Stimulated activated CD8-positive, alpha-beta memory T cell treated with anti-CD3 and anti-CD28 coated beads, Interleukin-15, amount 100 ng/mL, for 48 hours (primary cell): ENCODE data around the gene ATP6V0D1.
"Not testable (repeated sequence)": the region's sequence is repeated elsewhere in the genome, so short reads cannot be mapped to it uniquely, and the experiment has no call there.

Experiments used
- DNase-seq, 2 donors: peaks; one replicate each; pipeline ENCODE4 v3.0.0-alpha.2; 2020; ENCODE audit warnings: low read depth in 2 of 2

Gene ATP6V0D1

DNA sequence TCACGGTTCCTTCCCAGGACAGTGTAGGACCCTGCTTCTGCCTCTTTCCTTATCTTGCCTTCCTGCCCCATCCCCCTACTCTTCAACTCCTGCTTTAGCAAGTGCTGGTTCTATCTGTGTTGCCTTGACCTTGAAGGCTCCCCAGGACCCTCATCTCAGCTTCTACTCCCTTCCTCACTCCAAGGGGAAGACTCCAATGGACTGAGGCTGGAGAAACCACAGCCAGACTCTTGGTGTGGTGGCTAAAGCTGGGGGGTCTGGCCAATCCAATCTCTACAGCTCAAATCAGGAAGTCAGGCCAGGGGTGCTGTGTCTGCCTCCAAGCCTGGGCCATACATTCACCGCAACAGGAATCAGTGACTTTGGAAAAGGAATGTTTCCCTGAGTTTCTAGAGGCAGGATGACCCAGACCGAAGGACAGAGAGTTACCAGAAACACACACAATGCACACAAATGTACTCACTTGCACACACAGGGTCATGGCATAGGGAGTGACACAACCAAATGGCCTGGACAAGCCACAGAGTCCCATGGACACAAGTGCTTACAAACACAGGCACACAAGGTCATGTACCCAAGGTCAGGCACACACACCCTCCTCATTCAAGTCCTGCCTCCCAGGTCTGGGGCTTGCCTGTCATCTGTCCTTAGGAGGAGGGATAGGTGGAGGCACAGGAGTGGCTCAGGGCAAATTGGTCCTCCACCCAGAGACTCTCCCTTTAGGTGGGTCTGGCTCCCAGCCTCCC lies 51.7 kb downstream of the ATP6V0D1 start:
- no peak for DNase-seq

DNA sequence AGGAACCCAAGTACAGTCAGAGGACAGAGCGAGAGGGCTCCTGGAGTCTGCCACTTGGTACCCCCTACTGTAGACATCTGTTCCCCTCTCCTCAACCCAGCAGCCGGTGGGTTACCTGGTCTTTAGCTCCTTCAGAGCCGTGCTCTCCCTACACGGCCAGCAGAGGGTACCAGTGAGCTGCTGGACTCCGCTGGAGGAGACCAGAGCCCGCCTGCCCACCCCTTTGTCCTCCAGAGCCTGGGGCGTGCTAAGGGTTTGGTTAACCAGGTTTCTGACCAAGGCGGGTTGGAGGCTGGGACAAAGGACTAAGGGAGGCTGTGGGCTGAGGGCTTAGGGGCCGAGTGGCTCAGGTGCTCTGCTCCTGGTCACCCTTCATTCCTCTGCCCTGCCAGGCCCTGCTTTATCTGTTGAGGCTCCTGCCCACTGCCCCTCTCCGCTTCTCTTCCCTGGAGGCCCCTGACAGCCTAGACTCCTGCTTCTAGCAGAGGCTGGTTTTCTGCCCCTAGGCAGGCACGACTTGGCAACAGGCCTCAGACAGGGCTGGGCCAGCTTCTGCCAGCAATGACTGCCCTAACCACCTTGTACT lies 52.7 kb downstream of the ATP6V0D1 start:
- DNase-seq = peak in 1 of 2 donors; percentile 38

DNA sequence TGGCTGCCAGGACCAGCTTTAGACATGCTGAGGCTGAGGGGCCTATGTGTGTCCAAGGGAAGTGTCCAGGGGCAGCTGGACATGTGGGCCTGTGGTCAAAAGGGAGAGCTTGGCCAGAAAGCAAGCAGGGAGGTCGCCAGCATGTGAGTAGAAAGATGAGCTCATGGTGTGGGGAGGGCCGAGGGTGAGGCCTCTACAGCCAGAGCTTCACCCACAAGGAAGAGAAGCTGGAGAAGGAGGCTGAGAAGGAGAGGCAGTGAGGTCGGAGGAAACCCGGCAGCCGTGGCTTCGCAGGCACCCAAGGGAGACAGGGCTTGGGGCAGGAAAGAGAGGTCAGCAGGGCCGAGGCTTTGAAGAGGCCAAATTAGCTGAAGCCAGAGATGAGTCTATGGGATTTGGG lies 54.0 kb downstream of the ATP6V0D1 start:
- no peak for DNase-seq

DNA sequence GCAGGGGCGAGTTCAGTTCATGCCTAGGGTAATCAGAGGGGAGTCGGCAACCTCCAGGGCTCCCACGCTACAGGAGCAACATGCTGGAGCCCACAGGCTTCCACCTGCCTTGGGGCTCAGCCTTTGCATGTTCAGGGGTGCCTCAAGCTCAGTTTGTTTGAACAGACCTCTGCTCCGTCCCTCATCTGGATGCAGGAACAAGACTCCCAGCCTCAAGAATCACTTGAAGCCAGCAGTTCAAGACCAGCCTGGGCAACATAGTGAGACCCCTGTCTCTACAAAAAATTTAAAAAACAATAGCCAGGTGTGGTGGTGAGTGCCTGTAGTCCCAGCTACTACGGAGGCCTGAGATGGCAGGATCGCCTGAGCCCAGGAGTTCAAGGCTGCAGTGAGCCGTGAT lies 54.9 kb downstream of the ATP6V0D1 start:
- no peak for DNase-seq

DNA sequence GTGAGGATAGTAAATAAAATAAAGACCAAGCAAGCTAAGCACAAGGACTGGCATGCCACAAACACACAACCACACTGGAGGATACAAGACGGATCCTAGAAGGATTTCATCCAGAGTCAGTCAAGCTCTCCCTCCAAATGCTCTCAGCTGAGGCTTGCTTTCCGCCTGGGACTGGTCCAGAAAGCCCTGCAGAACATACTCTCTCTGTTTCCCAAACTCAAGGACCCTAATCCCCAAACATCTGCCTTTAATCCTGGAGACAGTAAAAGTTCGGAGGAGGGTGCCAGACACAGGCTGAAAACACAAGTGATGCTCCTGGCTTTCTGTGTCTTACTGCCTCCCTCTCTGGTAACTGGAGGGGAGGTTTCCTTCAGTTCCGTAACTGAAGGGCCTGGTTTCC lies 55.4 kb downstream of the ATP6V0D1 start:
- DNase-seq = no peak

DNA sequence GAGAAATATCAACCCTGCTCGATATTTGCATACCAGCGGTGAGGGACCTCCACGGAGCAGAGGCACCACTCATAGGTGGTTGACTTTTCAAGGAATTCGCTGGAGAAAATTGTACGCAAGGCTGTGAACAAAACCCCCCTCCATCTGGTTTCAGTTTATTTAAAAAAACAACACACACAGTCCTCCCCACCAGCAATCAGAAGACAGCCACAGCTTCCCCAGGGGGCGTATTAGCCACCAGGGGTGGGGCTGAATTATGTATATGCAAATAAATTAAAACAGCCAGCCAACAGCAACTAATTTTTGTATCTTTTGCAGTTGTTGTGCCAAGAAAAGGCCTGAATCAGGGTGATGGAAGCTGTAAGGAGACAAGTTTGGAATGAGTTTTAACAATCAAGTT lies 55.9 kb downstream of the ATP6V0D1 start:
- no peak for DNase-seq

DNA sequence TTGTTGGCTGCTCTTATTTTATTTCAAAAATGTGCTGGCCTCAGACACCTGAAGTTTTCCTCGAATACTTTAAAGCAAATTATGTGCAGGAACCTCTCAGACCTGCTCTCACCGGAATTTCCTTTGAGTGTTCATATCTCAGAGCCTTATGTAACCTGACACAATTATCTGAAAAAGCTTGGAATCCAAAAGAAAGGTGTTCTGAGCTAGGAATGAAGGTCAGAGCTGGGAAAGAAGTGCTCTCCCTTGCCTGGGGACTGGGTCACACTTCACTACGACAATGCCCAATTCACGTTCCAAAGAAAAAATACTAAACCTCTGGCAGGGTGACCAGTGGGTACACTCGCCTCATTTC lies 56.7 kb downstream of the ATP6V0D1 start:
- no peak for DNase-seq

DNA sequence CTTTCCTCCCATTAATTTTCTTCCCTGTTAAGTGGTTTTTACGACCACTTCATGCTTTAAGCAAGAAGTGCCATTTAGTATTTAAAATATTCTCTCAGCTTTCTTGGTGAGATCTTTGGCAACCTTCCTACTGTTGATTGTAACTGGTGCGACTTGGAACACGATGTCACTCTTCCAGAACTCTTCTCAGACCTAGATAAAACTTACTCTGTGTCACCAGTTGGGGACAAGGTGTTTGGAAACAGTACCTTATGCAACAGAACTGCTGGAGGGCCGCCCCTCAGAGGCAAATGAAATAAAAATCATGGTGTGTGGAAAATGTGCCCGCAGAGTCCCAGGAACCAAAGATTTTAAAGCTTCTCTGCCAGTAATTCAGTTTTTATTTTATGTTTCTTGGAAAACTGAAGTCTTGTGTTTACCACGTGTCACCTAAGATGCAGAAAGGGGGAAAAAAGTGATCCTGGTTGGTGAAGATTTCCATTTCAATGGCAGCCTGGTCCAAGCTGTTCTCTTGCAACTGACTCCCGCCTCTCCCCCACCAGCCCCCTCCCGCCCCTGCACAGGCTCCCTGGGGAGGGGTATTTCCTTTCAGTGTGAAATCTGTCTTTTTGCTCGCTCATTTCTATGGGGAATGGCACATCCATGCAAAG lies 57.2 kb downstream of the ATP6V0D1 start:
- no peak for DNase-seq

DNA sequence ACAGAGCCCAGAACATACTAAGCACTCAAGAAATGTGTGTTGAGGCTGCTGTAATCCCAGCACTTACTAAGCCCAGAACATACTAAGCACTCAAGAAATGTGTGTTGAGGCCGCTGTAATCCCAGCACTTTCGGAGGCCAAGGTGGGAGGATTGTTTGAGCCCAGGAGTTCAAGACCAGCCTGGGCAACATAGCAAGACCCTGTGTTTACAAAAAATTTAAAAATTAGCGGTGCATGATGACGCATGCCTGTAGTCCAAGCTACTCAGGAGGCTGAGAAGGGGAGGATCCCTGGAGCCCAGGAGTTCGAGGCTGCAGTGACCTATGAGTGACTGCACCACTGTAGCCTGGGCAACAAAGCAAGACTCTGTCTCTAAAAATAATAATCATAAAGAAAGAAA lies 57.9 kb downstream of the ATP6V0D1 start:
- DNase-seq = no peak

DNA sequence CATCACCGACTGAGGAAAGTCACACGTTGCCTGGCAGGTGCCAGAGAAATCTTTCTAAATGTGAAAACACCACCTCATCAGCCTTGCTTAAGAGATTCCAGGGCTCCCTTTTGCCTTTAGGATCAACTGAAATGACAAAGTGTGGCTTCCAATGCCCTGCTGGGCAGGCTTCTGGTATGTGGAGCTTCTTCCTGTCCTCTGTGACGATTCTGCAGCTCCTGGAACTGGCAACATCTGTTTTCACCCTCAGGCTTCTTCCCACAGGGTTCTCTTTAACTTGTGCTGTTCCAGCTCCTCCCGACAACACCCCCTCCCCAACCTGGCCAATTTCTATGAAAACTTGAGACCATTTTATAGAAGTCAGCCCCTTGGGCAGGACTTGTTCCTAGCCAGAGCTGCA lies 59.9 kb downstream of the ATP6V0D1 start:
- no peak for DNase-seq

DNA sequence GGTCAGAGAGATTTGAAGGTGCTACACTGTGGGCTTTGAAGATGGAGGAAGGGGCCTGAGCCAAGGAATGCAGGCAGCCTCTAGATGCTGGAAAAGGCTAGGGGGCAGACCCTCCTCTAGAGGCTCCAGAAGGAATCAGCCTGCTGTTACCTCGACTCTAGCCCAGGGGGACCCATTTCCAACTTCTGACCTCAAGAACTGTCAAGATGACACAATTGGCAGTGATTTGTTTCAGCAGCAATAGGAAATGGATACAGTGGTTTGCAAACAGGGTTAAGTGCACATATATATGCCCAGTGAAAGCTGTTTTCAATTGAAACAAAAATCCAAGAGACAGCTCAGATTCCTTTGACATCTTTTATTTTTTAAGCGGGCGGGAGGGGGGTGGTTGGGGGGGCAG lies 61.0 kb downstream of the ATP6V0D1 start:
- DNase-seq = no peak

DNA sequence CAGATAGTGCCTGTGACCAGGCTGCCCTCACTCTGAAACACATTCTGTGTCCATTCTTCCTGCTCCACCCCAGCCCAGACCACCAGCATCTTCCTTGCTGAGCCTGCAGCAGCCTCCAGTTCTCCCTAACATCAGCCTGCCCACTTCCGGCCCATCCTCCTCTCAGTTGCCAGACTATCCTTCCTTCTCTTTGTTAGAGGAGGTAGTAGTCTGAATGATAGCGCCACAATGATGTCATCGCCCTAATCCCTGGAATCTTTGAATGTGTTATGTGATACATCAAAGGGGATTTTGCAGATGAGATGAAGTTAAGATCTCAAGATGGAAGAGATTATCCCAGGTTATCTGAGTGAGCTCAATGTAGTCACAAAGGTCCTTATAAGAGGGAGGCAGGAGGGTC lies 61.5 kb downstream of the ATP6V0D1 start:
- DNase-seq = no peak

DNA sequence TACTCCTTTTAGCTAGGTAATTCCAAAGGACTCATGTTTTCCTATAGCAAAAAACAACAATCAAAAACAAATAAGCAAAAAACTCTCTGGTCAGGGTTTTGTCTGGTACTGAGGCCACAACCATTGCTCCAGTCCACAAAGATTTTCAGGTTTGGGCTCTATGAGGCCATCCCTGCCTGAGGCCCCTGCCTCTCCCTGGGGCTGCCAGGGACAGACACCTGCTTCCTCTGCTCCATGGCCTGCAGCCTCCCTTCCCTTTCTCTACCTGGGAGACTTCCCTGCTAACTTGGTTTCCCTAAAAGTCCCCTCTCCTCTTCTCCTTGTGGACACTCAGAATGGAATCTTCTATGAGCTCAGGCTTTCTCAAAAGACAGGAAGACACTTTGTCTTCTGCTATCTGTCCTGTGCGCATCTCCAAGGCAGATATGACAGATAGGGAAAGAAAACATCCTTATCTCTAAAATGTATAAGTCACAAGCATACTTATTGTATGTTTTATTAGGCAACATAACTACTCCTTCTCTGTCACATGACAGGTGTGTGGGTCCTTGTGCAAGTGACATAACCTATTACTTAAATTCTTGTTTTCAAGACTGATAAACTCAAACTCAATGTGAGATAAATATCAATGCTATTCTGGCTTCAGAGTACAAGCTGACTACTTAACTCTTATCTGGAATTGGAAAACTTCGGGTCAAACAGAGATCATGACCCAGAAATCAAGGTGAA lies 63.5 kb downstream of the ATP6V0D1 start:
- DNase-seq = no peak

DNA sequence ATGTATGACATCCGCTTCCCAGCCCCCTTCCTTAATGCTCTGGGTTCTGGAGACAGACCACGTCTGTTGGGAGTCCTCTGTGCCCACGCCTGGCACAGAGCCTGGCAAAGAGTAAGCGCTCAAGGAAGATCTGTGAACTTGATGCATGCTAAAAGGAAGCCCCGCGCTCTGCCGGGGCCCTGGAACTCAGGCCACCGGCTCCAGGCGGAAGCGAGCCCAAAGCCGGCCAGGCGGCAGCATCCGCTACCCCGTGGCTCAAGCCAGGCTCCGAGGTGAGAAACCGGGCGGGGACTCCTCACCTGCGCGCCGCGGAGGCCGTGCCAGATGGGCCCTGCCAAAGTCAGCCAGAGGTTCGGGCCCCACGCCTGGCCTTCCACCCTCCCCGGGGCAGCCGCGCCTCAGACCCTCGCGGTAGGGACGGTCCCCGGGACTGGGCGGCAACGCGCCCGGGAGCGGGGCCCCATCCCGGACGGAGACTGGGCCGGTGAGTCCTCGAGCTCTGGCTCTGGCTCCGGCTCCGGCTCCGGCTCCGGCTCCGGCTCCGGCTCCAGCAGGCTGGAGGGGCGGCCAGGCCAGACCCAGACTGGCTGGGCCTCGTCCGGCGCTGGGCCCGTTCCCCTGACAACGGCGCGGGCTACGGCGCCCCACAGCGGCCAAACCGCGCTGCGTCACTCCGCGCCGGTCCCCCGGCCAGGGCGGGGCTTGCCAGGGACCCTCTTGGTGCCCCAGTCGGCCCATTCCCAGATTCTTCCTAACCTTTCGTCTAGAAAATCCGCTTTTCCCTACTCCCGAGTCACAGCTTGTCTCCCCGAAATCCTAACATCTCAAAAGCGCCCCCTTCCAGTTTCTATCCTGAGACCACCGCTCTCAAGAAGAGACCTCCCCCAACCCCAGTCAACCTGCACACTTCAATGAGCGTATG lies 64.8 kb downstream of the ATP6V0D1 start, which contains the start of gene ZDHHC1:
Gene ZDHHC1 (minus strand): TSS at position 606 of the 922 bp plus-strand sequence. CDS start 8,702 bp downstream, outside the sequence.
- peak in 1 of 2 donors; percentile 41 for DNase-seq

DNA sequence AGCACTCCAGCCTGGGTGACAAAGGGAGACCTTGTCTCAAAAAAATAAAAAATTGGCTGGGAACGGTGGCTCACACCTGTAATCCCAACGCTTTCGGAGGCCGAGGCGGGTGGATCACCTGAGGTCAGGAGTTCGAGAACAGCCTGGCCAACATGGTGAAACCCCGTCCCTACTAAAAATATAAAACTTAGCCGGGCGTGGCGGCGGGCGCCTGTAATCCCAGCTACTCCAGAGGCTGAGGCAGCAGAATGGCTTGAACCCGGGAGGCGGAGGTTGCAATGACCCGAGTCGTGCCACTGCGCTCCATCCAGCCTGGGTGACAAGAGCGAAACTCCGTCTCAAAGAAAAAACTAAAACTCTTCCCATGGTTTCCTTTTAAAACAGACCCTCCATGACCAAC lies 65.5 kb downstream of the ATP6V0D1 start:
- DNase-seq = not testable (repeated sequence)

DNA sequence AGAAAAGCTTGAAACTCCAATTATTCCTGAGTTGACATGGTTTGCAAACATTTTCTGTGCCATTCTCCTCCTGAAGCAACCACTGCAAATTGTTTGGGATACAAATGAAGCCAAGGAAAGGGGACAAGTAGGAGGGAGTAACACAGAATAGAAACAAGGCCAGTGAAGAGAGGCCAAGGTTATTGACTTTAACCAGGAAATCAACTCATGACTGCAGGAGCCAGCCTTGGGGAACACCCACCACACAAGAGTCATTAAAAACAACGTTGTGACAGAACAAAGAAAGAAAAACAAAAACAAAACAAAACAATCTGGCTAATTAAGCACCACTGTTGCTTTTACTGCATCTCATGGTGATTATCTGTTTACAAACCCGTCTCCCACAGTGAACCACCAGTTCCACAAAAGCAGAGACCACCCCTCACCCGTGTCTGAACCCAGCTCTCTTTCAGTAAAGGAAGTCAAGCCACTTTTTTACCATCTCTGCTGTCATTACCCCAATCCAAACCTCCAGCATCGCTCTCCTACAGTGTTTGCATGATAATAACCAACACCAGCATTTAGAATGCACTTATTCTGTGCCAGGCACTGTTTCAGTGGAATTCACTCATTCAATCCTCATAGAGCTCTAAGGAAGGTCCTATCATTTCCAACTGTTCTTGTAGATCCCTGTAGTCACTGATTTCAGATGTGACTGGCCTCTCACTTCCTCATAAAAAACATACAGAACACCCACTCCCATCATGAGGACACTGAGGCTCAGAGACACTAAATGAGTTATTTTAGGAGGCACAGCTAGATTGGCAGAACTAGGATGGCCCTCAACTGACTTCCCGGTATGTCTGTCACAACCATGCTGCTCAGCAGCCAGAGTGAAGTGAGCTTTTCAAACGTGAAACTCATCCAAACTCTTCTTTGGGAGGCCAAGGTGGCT lies 66.7 kb downstream of the ATP6V0D1 start:
- no peak for DNase-seq

DNA sequence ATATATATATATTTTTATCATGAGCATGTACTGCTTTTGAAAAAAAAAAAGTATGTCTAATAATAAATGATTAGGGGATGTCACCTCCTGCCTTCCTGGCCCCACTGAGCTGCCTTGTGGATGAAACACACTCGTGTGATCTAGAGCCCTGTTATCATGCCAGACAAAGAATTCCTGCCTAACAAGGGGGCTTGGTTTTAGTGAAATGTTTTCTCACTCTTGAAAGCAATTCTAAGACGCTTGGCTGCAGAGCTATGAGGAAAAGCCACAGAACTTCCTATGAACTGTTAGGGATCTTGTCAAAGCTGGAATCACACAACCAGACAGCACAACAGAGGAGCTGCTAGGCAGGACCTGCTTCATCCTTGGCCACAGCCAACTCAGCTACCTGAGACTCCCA lies 68.7 kb downstream of the ATP6V0D1 start:
- no peak for DNase-seq

DNA sequence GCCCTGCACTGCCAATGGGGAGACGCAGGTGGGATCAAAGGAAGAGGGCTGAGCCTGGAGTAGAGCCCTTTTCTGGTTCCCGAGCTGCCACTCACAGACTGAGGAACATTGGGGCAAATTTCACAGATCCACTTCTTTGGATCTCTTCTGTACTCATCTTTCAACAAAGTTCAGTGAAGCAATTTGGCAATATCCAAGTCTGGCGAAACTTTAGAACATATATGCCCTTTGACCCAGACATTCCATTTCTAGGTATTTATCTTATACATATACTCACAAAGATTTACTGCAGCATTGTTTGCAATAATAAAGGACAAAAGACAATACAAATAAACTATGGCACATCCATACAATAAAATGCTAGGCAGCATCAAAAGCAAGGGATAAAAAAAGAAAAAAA lies 69.6 kb downstream of the ATP6V0D1 start:
- DNase-seq = no peak

DNA sequence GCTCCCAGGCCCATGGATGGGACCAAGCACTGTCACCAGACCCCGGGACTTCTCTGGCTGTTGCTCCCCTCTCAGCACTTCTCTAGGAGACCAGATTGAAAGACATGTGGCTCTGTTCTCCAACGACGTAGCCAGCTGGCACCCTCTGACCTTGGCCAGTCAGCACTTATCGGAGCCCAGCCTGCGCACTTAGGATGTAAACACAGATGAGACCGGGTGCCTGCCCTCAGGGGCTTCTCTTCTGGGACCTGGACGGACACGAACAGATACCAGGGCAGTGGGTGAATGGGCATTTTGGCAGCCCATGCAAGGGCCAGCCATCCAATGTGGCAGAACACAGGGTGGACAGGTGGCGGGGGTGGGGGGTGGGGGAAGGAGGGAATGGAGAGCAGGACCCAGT lies 71.3 kb downstream of the ATP6V0D1 start:
- DNase-seq = no peak

DNA sequence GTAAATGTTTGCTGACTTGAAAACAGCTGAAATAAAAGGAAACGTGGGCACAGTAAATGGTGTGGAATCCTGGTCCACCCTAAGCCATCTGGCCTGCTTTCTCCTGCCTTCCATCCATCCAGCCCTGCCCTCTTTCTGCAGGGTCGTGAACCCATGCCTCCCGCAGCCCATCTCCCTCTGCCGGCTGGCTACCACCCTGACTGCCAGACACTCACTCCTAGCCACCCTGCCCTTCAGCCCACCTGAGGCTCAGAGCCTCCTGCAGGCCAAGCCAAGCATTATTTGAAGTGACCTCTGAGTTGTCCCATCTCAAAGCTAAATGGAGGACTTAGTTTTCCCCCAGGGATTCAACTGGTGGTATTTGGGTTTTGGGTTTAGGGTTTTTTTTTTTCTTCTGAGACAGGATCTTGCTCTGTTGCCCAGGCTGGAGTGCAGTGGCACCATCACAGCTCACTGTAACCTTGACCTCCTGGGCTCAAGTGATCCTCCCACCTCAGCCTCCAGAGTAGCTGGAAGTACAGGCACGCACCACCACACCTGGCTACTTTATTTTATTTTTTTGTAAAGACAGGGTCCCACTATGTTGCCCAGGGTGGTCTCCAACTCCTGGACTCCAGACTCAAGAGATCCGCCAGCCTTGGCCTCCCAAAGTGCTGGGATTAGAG lies 73.0 kb downstream of the ATP6V0D1 start:
- no peak for DNase-seq
